ENCODE results near the gene GZMM.

The GZMM gene

DNA sequence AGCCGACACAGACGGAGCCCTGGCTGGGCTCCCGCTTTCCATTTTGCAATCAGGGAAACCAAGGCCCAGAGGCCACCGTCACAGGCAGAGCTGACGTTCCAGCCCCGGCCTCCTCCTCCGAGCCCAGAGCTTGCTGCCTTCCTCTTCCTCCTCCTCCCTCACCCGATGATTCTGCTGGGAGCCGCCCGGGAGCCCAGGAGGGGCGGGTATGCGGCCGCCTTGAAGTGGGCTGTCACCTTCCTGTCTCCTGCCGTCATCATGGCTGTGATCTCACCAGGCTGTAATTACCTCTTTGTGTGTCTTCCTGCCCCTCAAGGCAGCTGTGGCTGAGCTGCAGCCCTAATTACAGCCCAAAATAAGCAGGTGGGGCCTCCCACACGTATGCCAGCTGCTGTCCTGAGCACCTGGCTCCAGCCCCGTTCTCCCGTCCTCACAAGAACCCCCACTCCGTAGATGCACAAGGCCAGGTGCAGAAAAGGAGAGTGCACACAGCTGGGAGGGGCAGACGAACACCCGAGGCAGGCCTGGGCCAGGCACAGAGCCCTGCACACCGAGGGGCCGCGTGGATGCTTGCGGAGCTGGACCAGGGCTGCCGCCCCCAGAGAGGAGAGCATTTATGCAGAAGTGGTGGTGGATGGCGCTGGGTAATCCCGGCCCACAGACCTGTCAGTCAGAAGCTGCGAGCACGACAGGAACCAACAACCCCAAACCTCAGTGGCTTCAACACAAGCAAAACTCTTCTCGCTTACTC lies 32.6 kb upstream of the GZMM start:
- in situ Hi-C loops (cut with HindIII; ENCODE audit: low sequenced_read_pairs), result no loop called here

DNA sequence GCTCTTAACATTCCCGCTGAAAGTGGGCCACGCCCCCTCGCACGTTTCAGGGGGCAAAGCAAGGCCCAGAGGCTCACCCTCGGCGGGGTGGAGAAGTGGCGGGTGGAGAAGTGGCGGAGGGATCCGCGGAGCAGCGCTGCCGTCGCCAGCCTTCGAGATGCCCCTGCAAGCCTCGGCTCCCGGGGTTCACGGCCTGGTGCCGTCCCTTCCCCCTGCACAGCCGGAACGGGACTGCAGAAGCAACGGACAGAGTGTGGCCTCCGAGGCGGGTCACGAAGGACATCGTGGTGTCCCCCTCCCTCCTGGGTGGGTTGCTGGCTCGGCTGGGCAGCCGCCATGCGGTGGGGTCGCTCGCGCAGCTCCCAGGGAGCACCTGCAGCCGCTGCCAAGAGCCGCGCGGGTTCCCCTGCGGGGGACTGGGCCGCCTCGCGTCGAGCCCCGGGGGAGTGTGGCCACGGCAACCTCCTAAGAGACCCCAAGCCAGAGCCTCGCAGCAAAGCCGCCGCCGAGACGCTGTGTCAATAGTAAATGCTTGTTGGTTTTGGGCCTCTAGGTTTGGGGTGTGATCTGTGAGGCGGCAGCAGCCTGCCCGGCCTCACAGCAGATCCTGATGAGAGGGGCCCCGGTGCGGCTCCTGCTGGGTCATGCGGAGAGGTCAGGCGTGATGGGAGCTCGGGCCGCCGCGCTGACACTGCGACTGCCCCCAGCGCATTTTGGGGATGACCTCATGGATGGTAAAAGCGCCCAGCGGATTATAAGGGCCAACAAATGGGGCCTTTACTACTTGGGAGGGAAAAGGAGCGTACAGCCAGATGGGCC lies 31.1 kb upstream of the GZMM start:
- in situ Hi-C loops (cut with HindIII; ENCODE audit: low sequenced_read_pairs), result no loop called here

DNA sequence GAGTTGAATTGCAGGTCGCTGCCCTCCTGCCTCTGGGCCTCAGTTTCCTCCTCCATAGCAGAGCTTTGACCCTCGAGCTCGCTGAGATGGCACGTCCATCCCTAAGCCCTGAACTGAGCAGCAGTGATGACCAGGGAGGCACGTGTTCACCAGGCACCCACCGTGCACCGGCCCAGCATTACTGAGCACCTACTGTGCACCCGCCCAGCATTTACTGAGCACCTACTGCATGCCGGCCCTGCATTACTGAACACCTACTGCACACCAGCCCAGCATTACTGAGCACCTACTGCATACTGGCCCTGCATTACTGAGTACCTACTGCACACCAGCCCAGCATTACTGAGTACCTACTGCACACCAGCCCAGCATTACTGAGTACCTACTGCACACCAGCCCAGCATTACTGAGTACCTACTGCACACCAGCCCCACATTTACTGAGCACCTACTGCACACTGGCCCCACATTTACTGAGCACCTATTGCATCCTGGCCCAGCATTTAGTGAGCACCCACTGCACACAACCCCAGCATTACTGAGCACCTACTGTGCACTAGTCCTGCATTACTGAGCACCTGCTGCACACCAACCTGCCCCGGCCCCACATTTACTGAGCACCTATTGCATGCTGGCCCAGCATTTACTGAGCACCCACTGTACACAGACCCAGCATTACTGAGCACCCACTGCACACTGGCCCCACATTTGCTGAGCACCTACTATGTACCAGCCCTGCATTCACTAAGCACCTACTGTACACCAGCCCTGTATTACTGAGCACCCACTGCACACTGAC lies 30.3 kb upstream of the GZMM start:
- in situ Hi-C loops (cut with HindIII; ENCODE audit: low sequenced_read_pairs), result no loop called here

DNA sequence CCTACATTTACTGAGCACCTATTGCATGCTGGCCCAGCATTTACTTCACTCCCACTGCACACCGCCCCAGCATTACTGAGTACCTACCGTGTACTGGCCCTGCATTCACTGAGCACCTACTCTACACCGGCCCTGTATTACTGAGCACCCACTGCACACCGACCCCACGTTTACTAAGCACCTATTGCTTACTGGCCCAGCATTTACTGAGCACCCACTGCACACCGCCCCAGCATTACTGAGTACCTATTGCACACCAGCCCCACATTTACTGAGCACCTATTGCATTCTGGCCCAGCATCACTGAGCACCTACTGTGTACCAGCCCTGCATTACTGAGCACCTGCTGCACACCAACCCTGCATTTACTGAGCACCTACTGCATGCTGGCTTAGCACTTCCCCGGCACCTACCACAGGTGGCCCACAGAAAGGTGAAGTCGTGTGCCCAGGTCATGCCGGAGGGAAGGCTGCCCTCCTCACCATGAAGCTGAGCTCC lies 29.6 kb upstream of the GZMM start:
- in situ Hi-C loops (cut with HindIII; ENCODE audit: low sequenced_read_pairs), result no loop called here

DNA sequence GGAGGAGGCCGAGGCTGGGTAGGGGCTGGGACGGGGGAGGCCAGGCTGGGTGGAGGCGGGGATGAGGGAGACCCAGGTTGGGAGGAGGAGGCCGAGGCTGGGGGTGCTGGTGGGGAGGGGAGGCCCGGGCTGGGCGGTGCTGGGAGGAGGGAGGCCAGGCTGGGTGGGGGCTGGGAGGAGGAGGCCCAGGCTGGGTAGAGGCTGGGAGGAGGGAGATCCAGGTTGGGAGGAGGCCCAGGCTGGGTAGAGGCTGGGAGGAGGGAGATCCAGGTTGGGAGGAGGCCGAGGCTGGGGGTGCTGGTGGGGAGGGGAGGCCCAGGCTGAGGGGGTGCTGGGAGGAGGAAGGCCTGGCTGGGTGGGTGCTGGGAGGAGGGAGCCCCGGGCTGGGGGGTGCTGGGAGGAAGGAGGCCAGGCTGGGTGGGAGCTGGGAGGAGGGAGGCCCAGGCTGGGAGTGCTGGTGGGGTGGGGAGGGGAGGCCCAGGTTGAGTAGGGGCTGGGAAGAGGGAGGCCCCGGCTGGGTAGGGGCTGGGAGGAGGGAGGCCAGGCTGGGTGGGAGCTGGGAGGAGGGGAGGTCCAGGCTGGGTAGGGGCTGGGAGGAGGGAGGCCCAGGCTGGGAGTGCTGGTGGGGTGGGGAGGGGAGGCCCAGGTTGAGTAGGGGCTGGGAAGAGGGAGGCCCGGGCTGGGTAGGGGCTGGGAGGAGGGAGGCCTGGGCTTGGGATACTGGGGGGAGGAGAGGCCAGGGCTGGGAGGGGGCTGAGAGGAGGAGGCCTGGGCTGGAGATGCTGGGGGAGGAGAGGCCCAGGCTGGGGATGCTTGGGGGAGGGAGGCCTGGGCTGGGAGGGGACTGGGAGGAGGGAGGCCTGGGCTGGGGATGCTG lies 25.9 kb upstream of the GZMM start:
- in situ Hi-C loops (cut with HindIII; ENCODE audit: low sequenced_read_pairs), result no loop called here

DNA sequence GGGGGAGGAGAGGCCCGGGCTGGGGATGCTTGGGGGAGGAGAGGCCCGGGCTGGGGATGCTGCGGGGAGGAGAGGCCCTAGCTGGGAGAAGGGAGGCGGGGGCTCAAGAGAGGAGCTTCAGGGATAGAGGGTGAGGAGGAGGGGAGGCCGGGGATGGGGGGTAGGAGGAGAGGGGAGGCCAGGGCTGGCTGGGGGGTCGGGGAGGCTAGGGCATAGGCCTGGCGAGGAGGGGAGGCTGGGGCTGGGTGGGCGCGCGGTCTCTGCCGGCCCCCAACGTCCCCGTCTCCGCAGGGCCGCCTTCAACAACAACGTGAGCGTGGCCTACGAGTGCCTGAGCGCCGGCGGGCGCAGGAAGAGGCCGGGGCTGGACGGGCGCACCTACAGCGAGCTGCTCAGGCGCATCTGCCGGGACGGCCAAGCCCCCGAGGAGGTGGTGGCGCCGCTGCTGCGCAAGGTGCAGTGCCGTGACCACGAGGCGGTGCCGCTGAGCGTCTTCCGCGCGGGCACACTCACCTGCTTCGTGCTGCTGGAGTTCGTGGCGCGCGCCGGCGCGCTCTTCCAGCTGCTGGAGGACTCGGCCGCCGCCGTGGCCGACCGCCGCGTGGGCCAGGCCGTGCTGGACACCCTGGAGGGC lies 25.1 kb upstream of the GZMM start:
- in situ Hi-C loops (cut with HindIII; ENCODE audit: low sequenced_read_pairs), result no loop called here

DNA sequence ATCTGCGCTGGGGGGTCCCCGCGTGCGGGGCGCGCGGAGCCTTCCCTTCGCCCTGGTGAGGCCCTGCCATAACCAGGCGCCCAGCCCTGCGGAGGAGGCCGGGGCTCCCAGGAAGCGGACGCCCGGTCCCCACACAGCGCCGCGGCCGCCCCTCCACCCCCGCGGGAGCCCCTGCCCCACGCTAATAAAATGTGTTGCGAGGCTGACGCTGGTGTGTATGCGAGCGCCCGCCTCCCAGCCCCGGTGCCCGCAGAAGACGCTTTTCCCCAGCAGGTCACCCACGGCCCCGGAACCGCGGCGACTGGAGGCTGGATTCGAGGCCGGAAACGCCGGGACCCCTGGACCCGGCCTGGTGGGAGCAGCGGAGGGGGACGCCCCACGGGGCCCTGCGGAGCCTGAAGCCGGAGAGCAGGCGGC lies 24.4 kb upstream of the GZMM start:
- in situ Hi-C loops (cut with HindIII; ENCODE audit: low sequenced_read_pairs), result no loop called here

DNA sequence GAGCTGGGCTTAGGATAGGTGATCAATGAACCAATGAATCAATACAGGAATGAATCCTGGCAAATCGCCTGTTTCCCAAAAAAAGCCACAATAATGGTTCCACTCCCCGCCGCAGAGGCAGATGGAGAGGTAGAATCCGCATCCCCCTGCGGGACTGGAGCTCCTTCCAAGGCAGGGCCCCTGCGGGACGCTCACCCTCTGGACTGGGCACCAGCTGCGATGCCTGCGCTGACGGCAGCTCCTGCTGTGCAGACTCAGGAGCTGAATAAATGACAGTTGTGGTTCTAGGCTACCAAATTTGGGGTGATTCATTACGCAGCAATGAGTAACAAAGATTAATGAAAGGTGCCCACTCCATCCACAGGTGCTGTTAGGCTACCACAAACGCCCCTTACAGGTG lies 21.1 kb upstream of the GZMM start:
- in situ Hi-C loops (cut with HindIII; ENCODE audit: low sequenced_read_pairs), result loop anchor here (5.0 kb wide), 1 partner anchor 100 kb away; no protein-coding TSS in a partner anchor

DNA sequence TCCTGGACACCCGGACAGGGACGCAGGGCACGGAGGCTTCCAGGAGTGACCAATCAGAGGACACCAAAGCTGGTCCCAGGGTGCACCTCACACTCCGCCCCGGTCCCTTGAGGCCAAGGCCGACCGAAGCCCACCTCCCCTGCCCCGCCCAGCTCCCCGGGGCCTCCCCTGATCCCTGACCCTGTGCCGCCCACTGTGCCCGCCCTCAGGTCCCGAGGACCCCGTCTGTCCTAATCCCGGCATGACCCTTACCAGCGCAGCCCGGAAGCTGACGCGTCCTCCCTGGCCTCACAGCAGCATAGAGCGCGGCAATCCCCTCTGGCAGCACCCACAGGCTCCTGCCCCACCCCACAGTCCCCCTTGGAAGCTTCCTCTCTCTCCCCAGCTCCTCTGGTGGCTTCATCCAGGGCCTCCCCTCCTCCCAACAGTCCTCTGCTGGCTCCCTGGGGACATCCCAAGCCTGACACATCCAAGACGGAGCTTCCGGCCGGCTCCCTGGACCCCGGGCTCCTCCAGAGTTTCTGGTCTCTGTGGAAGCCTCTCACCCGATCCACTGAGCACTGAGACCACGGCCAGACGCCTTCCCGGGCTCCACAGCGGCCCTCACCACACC lies 19.7 kb upstream of the GZMM start:
- in situ Hi-C loops (cut with HindIII; ENCODE audit: low sequenced_read_pairs), result loop anchor here (5.0 kb wide), 1 partner anchor 98 kb away; no protein-coding TSS in a partner anchor

DNA sequence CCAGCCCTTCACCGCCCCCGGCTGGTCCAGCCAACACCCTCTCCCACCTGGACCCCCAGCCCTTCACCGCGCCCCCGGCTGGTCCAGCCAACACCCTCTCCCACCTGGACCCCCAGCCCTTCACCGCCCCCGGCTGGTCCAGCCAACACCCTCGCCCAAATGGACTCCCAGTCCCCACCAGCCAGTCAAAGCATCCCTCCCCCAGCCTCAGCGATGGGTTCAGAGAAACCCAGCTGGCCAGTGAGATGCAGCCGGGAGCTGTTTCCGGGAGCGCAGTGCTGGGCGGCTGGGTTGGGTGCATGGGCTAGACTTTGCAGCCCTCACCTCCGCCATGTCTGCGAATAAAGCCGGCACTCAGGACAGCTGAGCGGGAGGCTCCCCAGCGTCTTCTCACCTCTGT lies 18.8 kb upstream of the GZMM start:
- in situ Hi-C loops (cut with HindIII; ENCODE audit: low sequenced_read_pairs), result no loop called here

DNA sequence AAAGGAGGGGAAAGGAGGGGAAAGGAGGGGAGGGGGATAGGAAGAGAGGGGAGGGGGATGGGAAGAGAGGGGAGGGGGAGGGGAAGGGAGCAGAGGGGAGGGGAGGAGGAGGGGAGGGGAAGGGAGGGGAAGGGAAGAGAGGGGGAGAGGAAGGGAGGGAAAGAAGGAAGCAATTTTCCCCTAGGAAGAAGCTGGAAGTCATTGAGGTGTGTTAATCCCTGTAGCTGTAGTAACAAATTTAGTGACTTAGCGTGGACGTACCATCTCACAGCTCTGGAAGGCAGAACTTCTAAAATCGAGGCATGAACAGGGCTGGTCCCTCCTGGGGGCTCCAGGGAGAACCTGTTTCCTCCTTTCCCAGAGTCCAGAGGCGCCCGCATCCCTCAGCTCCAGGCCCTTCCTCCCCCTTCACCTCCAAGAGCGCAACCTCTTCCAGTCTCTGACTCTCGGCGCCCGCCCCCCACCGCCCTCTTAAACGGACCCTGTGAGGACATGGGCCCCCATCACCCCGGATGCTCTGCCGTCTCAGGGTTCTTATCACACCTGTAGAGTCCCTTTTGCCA lies 17.9 kb upstream of the GZMM start:
- in situ Hi-C loops (cut with HindIII; ENCODE audit: low sequenced_read_pairs), result no loop called here

DNA sequence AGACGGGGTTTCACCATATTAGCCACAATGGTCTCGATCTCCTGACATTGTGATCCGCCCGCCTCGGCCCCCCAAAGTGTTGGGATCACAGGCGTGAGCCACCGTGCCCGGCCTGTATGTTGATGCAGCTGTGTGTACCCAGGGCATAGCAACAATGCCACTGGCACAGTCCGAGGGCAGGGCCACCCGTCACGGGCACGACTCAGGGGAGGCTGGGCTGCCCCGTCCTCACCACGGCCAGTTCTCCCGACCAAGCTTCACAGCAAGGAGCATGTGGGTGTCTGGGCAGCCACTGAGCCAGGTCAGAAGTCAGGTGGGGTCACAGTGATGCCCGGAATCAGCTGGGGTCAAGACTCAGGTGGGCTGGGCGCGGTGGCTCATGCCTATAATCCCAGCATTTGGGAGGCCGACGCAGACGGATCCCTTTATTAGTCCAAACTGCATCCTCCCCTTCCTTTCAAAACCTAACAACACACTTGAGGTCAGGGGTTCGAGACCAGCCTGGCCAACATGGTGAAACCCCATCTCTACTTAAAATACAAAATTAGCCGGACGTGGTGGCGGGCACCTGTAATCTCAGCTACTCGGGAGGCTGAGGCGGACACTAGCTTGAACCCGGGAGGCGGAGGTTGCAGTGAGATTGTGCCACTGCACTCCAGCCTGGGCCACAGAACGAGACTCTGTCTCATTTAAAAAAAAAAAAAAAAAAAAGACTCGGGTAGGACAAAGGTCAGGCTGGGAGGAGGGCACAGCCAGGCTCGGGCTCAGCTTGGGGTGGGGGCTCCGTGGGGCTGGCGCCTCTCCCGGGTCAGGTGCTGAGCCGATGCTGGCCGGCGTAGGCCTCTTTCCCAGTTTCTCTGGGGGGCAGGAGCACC lies 13.5 kb upstream of the GZMM start:
- in situ Hi-C loops (cut with HindIII; ENCODE audit: low sequenced_read_pairs), result no loop called here

DNA sequence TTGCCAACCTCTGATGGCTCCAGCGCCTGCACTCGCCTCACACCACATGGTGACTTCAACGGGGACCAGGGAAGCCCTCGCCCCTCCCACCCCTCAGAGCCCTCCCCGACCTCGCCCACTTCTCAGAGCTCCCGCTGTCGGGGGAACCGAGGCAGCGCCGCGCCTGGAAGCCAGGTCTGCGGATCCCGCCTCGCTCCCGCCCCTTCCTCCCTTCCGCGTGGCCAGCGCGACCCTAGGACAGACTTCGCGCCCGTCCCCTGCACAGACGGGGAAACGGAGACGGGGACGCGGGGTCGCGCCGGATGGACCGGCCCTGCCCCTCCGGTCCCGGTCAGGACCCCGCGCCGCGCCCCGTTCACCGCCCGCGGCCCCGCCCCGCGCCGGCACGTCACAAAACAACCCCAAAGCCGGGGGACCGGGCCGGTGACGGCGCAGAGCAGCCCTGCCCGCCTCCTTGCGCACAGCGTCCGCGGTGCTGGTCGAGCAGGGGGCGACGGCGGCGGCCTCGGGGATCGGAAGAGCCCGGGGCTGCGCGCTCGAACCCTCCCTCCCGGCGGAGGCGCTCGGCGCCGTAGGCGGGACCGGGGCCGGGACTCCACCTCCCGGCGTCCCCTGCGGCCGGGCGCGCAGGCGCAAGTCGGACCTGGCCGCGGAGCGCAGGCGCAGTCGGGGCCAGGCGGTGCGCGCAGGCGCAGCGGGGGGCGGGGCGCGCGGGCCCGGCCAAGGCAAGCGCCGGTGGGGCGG lies 12.7 kb upstream of the GZMM start:
- in situ Hi-C loops (cut with HindIII; ENCODE audit: low sequenced_read_pairs), result no loop called here

DNA sequence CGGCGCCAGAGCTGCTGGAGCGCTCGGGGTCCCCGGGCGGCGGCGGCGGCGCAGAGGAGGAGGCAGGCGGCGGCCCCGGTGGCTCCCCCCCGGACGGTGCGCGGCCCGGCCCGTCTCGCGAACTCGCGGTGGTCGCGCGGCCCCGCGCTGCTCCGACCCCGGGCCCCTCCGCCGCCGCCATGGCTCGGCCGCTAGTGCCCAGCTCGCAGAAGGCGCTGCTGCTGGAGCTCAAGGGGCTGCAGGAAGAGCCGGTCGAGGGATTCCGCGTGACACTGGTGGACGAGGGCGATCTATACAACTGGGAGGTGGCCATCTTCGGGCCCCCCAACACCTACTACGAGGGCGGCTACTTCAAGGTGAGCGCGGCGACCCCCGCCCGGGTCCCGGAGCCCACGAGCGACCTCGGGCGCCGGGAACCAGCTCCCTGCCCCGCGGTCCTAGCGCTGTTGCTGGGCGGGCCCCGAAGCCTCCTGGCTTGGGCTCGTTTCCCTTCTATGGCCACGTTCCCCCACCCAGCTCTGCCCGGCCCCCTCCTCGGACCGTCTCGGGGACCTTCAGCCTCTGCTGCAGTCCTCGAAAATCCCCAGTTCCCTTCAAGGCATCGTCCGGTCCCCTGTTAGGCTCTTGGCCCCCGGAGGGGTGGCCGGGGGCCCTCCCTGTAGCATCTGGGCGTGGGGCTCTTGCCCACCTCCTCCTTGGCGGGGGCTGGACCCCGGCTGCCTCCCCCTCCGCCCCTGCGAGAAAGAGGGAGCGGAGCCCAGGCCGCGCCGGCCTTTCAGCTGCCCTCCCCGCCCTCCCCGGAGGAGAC lies 11.9 kb upstream of the GZMM start, which contains the start of gene CDC34:
TSS of gene CDC34 (plus strand) at position 8 of the 808 bp plus-strand sequence. CDS start at position 180, 172 bp downstream.
- in situ Hi-C loops (cut with HindIII; ENCODE audit: low sequenced_read_pairs), result no loop called here

DNA sequence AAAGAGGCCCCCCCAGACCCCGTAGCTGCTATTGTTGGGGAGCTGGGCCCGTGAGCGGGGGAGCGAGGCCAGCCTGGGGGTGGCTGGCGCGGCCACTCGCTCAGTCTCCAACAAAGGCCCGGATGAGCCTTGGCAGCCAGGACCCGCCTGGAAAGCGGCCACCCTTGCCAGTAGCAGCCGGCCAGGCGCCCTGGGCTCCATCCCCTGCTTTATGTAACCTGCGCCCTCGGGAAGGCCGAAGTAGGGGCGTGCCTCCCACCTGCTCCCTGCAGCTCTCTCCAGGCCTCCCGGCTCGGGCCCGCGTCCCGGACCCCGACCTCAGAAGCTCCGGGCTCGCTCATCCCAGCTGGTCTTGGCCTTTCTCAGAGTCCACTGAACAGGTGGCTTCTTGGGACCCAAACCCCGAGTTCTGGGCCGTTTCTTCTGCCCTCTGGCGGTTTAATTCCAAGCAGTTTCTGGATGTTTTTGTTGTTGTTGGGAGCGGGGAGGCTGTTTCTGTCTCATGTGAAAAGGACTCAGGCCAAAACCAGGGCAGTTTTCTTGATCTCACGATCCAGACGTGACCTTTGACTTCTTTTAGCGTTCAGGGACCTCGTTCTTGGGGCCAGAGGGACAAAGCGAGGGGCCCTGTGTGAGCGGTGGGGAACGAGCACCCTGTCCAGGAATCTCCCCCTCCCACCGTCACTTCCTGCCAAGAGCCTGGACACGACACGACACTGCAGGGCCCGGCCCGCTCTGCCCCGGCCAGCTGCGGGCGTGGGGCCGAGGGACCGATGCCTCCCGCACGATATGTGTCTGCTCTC lies 11.1 kb upstream of the GZMM start:
- in situ Hi-C loops (cut with HindIII; ENCODE audit: low sequenced_read_pairs), result no loop called here
